HCT116 (cell line): ENCODE results near the gene ATG3. TPM values are rescaled to one million over a fixed set of nuclear protein-coding genes. Genes with fewer than 3 reads are reported as not detected.

ENCODE experiments used
- ATAC-seq: fragments of 200-7000 bp; cut with Tn5 transposase; 2 replicates; pipeline ENCODE4 v1.9.1; 2020; ENCODE audit warnings: mild to moderate bottlenecking, moderate library complexity
- BruUV-seq: library from RNA; stranded (reverse); fragments of 400-500 nt; replicated peaks from 2 replicates; lab custom pipeline; 2021; lab: Mats Ljungman, UMichigan
- CTCF ChIA-PET: fragments of 300-600 bp; sonication (Branson Sonifier 250); formaldehyde crosslinking; loops from one replicate; lab custom pipeline; 2021; ENCODE audit warnings: antibody characterized with exemption; lab: Charles Lee
- POLR2A ChIA-PET: fragments of 300-600, 350-600 bp; sonication (Branson Sonifier 250); formaldehyde crosslinking; loops from one replicate; lab custom pipeline; 2021; ENCODE audit warnings: antibody characterized with exemption; lab: Charles Lee
- RAD21 ChIA-PET, 2 experiments: fragments of 300-600 bp; sonication (Branson Sonifier 250); formaldehyde crosslinking; loops; one replicate each; lab custom pipeline; 2023; ENCODE audit warnings: low total read pairs in 2 of 2; ENCODE audit not compliant: uncharacterized antibody in 2 of 2, unreplicated experiment in 2 of 2, low non-redundant PET in 1 of 2; lab: Charles Lee
- DNase-seq: peaks from one replicate; pipeline ENCODE4 v3.0.0-alpha.2; 2010; ENCODE audit warnings: low read depth, low spot score
- H2AFZ ChIP-seq: fragments of 200-600 bp; shearing (Covaris generic), sonication (generic); 2 replicates; pipeline ENCODE4 v1.6.1; 2017; ENCODE audit warnings: low read depth, mixed run types, mixed read lengths, antibody characterized with exemption, low read length; ENCODE audit not compliant: poor library complexity, severe bottlenecking
- H3K27ac ChIP-seq: 2 replicates; pipeline ENCODE4 v1.5.1; 2012; ENCODE audit warnings: low read depth, low read length
- H3K27me3 ChIP-seq: fragments of 200-600 bp; sonication (generic); 2 replicates; pipeline ENCODE4 v1.6.1; 2016; ENCODE audit warnings: mixed run types, low read length, mixed read lengths; ENCODE audit not compliant: insufficient read depth
- H3K36me3 ChIP-seq, 2 experiments: fragments of 200-500 bp in 1 of 2; fragments of 200-600 bp in 1 of 2; sonication (Bioruptor generic) in 1 of 2; sonication (generic) in 1 of 2; 2 replicates each; pipeline versions ENCODE4 v1.5.1 to v1.6.1; 2014 to 2016; ENCODE audit warnings: low read length in 2 of 2, inconsistent platforms in 1 of 2, mixed read lengths in 1 of 2, mixed run types in 1 of 2; ENCODE audit not compliant: insufficient read depth in 2 of 2, control insufficient read depth in 1 of 2
- H3K4me1 ChIP-seq, 2 experiments: fragments of 200-600 bp in 1 of 2; sonication (generic) in 1 of 2; 2 replicates each; pipeline versions ENCODE4 v1.5.1 to v1.6.1; 2012 to 2017; ENCODE audit warnings: low read length in 2 of 2, inconsistent platforms in 1 of 2, mild to moderate bottlenecking in 1 of 2, mixed read lengths in 1 of 2, mixed run types in 1 of 2, moderate library complexity in 1 of 2; ENCODE audit not compliant: insufficient read depth in 2 of 2, control insufficient read depth in 1 of 2
- H3K4me2 ChIP-seq: fragments of 200-600 bp; sonication (generic); 2 replicates; pipeline ENCODE4 v1.6.1; 2017; ENCODE audit warnings: mixed run types, low read length, mixed read lengths
- H3K4me3 ChIP-seq, 2 experiments: fragments of 200-600 bp in 1 of 2; sonication (generic) in 1 of 2; replicated peaks in 1 of 2; 2 replicates each; pipeline ENCODE4 v1.5.1; 2011 to 2016; ENCODE audit warnings: low read length in 2 of 2, control low read depth in 1 of 2, low read depth in 1 of 2, mild to moderate bottlenecking in 1 of 2, mixed read lengths in 1 of 2, mixed run types in 1 of 2
- H3K79me2 ChIP-seq: fragments of 200-600 bp; sonication (generic); 2 replicates; pipeline ENCODE4 v1.6.1; 2017; ENCODE audit warnings: mild to moderate bottlenecking, mixed run types, low read length, moderate library complexity, mixed read lengths; ENCODE audit not compliant: insufficient read depth
- H3K9ac ChIP-seq: fragments of 200-600 bp; sonication (generic); 2 replicates; pipeline ENCODE4 v1.6.1; 2016; ENCODE audit warnings: low read length, mixed read lengths
- H3K9me2 ChIP-seq: fragments of 200-600 bp; sonication (generic), shearing (Covaris generic); 2 replicates; pipeline ENCODE4 v1.6.1; 2017; ENCODE audit warnings: mixed run types, mild to moderate bottlenecking, moderate library complexity; ENCODE audit not compliant: insufficient read depth
- H3K9me3 ChIP-seq, 2 experiments: fragments of 200-500 bp in 1 of 2; fragments of 200-600 bp in 1 of 2; sonication (Bioruptor generic) in 1 of 2; sonication (generic) in 1 of 2; 2 replicates each; pipeline ENCODE4 v1.6.1; 2014 to 2017; ENCODE audit warnings: low read length in 2 of 2, mixed read lengths in 2 of 2, inconsistent platforms in 1 of 2, low read depth in 1 of 2, mild to moderate bottlenecking in 1 of 2, mixed run types in 1 of 2, moderate library complexity in 1 of 2; ENCODE audit not compliant: control insufficient read depth in 1 of 2, insufficient read depth in 1 of 2
- H4K20me1 ChIP-seq: fragments of 200-600 bp; sonication (generic), shearing (Covaris generic); 2 replicates; pipeline ENCODE4 v1.6.1; 2017; ENCODE audit warnings: mixed run types, mild to moderate bottlenecking, moderate library complexity; ENCODE audit not compliant: insufficient read depth
- CBX3 ChIP-seq: IDR thresholded peaks from 2 replicates; pipeline ENCODE4 v1.6.1; 2012; ENCODE audit warnings: low read depth
- FOSL1 ChIP-seq: IDR thresholded peaks from 2 replicates; pipeline ENCODE4 v1.6.1; 2012; ENCODE audit warnings: low read depth
- MAX ChIP-seq: IDR thresholded peaks from 2 replicates; pipeline ENCODE4 v1.6.1; 2012
- POLR2A ChIP-seq: IDR thresholded peaks from 2 replicates; pipeline ENCODE4 v1.7.0; 2011; ENCODE audit warnings: borderline replicate concordance; ENCODE audit not compliant: insufficient read depth, insufficient read length; ENCODE audit errors: extremely low read depth
- SRF ChIP-seq: IDR thresholded peaks from 2 replicates; pipeline ENCODE4 v1.6.1; 2012; ENCODE audit warnings: low read depth
- ZFX ChIP-seq: fragments of 450-650 bp; IDR thresholded peaks from 2 replicates; pipeline ENCODE4 v1.6.1; 2017
- ZNF274 ChIP-seq: fragments of 200-500 bp; sonication (Bioruptor generic); IDR thresholded peaks from 2 replicates; pipeline ENCODE4 v1.6.1; 2014; ENCODE audit warnings: mild to moderate bottlenecking, low read depth, low read length, inconsistent platforms
- intact Hi-C: fragments of 100-400 bp; cut with micrococcal nuclease; formaldehyde crosslinking; loops from 2 replicates; pipeline ENCODE4 v1.10.0; 2022
- total RNA-seq: library from RNA; stranded (reverse); gene quantifications from one replicate; pipeline ENCODE4 v1.2.1, GENCODE V29; 2021; ENCODE audit not compliant: unreplicated experiment
- TF ChIP-seq, protein P1 (sequence below): IDR thresholded peaks from 2 replicates; pipeline ENCODE4 v1.6.1; 2012
- TF ChIP-seq, protein P2 (sequence below): IDR thresholded peaks from 2 replicates; pipeline ENCODE4 v1.6.1; 2012; ENCODE audit warnings: low read depth
- TF ChIP-seq, protein P3 (sequence below): IDR thresholded peaks from 2 replicates; pipeline ENCODE4 v1.6.1; 2011; ENCODE audit warnings: mild to moderate bottlenecking, low read length, moderate library complexity; ENCODE audit not compliant: insufficient replicate concordance; ENCODE audit errors: extremely low read depth

Gene ATG3
- total RNA-seq, 1 experiment from 2014 or later = 56.4 TPM

DNA sequence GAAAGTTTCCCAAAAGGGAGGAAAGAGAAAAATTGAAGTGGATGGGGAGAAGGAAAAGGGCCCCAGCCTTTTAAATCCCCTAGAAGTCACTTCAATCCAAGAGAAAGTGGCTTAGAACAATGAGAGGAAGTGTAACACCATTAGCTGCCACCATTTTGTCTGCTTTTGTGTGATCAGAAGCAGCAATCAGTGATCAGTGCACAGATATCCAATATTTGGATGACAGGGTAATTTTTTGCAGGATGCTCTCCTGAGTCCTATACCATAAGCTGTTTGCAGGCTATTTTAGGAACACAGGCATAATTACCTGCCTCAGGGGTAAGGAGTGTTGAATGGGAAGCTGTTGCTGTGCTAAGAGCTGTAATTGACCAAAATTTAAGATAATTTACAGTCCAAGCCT, 31.5 kb upstream of the ATG3 start:
- intact Hi-C loops = no loop called here
- Histone ChIP-seq H3K79me2 (no peaks in the 10 kb centered on the region), H3K4me2 (no peak overlapping the region), H3K9me3 (no peaks in the 10 kb centered on the region), H4K20me1 (no peaks in the 10 kb centered on the region), H3K4me1 (no peaks in the 10 kb centered on the region), H2AFZ (no peak overlapping the region), H3K9ac (no peak overlapping the region), H3K27me3 (no peaks in the 10 kb centered on the region), H3K27ac (no peak overlapping the region), H3K9me2 (no peaks in the 10 kb centered on the region), H3K36me3 (no peaks in the 10 kb centered on the region), H3K4me3 (no peak overlapping the region)
- DNase-seq = no peak
- no peak for ATAC-seq
- TF ChIP-seq MAX (no peak), ZNF274 (no peak), ZFX (no peak), POLR2A (no peak), CBX3 (no peak), SRF (no peak), FOSL1 (no peak)
- TF ChIP-seq, protein P1, sequence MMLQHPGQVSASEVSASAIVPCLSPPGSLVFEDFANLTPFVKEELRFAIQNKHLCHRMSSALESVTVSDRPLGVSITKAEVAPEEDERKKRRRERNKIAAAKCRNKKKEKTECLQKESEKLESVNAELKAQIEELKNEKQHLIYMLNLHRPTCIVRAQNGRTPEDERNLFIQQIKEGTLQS = no peak
- TF ChIP-seq, protein P2, sequence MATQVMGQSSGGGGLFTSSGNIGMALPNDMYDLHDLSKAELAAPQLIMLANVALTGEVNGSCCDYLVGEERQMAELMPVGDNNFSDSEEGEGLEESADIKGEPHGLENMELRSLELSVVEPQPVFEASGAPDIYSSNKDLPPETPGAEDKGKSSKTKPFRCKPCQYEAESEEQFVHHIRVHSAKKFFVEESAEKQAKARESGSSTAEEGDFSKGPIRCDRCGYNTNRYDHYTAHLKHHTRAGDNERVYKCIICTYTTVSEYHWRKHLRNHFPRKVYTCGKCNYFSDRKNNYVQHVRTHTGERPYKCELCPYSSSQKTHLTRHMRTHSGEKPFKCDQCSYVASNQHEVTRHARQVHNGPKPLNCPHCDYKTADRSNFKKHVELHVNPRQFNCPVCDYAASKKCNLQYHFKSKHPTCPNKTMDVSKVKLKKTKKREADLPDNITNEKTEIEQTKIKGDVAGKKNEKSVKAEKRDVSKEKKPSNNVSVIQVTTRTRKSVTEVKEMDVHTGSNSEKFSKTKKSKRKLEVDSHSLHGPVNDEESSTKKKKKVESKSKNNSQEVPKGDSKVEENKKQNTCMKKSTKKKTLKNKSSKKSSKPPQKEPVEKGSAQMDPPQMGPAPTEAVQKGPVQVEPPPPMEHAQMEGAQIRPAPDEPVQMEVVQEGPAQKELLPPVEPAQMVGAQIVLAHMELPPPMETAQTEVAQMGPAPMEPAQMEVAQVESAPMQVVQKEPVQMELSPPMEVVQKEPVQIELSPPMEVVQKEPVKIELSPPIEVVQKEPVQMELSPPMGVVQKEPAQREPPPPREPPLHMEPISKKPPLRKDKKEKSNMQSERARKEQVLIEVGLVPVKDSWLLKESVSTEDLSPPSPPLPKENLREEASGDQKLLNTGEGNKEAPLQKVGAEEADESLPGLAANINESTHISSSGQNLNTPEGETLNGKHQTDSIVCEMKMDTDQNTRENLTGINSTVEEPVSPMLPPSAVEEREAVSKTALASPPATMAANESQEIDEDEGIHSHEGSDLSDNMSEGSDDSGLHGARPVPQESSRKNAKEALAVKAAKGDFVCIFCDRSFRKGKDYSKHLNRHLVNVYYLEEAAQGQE = no peak
- TF ChIP-seq, protein P3, sequence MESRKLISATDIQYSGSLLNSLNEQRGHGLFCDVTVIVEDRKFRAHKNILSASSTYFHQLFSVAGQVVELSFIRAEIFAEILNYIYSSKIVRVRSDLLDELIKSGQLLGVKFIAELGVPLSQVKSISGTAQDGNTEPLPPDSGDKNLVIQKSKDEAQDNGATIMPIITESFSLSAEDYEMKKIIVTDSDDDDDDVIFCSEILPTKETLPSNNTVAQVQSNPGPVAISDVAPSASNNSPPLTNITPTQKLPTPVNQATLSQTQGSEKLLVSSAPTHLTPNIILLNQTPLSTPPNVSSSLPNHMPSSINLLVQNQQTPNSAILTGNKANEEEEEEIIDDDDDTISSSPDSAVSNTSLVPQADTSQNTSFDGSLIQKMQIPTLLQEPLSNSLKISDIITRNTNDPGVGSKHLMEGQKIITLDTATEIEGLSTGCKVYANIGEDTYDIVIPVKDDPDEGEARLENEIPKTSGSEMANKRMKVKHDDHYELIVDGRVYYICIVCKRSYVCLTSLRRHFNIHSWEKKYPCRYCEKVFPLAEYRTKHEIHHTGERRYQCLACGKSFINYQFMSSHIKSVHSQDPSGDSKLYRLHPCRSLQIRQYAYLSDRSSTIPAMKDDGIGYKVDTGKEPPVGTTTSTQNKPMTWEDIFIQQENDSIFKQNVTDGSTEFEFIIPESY = no peak
- POLR2A ChIA-PET = no interaction called here
- RAD21 ChIA-PET = no interaction called here
- BruUV-seq = no TSS peak
- CTCF ChIA-PET = interaction anchor here (0.9 to 1.4 kb wide), 2 partner anchors 10 to 11 kb away, joined by 3 read pairs; no protein-coding TSS in a partner anchor
